Measurements from ENCODE around the gene ULBP3. TPM values are rescaled to one million over a fixed set of nuclear protein-coding genes. Genes with fewer than 3 reads are reported as not detected.

Gene ULBP3
- total RNA-seq, 2 experiments from 2014 or later: 0.47 to 0.77 TPM

DNA sequence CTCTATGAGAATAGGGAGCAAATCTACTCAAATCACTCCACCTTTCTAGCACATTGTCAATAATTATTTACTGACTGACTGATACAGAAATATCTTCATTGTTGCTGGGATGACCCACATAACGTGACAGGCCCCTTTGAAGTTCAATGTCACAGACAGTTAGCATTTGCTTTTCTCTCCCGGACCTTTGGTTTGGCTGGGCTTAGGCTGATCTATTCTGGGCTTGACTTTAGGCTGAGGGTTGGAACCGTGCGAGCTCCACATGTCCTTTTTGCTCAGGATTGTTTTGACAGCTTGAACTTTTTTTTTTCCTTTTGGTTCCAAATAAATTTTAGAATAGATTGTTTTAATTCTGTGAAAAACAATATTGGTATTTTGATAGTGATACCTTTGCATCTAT lies 12.0 kb downstream of the ULBP3 start:
- Mint-ChIP-seq H3K27ac (no peak overlapping the region), H3K27me3 (peaks cover 46% of the 10 kb centered on the region), H3K9me3 (no peaks in the 10 kb centered on the region), H3K4me1 (ENCODE audit: low read depth) (peaks cover 8% of the 10 kb centered on the region), H3K36me3 (ENCODE audit: low read depth) (no peaks in the 10 kb centered on the region), H3K4me3 (no peak overlapping the region)
- DNase-seq (no peak), ATAC-seq (no peak)
- CTCF ChIA-PET: interaction anchor here (1.6 to 2.3 kb wide), 2 partner anchors 10 to 24 kb away, joined by 3 to 7 read pairs; no protein-coding TSS in a partner anchor
- intact Hi-C loops (cut with micrococcal nuclease): no loop called here
- POLR2A ChIA-PET: no interaction called here
- TF ChIP-seq CTCF (IDR thresholded peaks at IDR 0.05): no peak

DNA sequence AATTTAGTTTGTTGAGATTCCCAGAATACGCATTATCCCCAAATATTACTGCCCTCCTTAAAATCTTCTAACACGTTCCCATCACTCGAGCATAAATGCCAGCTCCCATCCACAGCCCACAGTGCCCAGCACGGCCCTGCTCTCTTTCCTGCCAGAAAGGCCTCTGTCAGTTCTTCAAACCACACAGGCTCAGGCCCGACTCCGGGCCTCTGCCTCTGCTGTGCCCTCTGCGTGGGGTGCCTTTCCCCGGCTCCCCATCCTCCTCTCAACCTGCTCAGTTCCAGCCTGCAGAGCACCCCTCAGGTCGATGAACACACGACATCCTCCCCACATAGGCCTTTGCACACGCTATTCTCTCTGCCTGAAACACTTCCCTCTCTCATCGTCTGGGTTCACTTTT lies 12.8 kb downstream of the ULBP3 start:
- intact Hi-C loops (cut with micrococcal nuclease): no loop called here
- H3K9me3 Mint-ChIP-seq: no peaks in the 10 kb centered on the region
- POLR2A ChIA-PET: no interaction called here
- H3K27ac Mint-ChIP-seq: no peak overlapping the region
- H3K27me3 Mint-ChIP-seq: peaks cover 50% of the 10 kb centered on the region
- no peak for DNase-seq
- CTCF ChIA-PET: interaction anchor here (1.6 to 2.3 kb wide), 2 partner anchors 11 to 25 kb away, joined by 3 to 7 read pairs; no protein-coding TSS in a partner anchor
- TF ChIP-seq CTCF (IDR thresholded peaks at IDR 0.05): no peak
- ATAC-seq: no peak
- peaks cover 8% of the 10 kb centered on the region for H3K4me1 Mint-ChIP-seq (ENCODE audit: low read depth)
- H3K4me3 Mint-ChIP-seq: no peak overlapping the region
- H3K36me3 Mint-ChIP-seq (ENCODE audit: low read depth): no peaks in the 10 kb centered on the region

DNA sequence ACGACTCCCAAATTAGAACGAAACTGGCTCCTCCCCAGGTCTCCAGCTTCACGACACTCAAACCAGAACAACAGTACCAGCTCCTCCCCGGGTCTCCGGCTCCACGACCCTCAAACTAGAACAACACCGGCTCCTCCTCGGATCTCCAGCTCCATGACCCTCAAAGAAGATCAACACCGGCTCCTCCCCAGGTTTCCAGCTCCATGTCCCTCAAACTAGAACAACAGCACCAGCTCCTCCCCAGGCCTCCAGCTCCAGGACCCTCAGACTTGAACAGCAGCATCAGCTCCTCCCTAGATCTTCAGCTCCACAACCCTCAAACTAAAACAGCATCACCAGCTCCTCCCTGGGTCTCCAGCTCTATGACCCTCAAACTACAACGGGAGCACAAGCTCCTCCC lies 13.8 kb downstream of the ULBP3 start:
- no peak overlapping the region for H3K4me3 Mint-ChIP-seq
- no peaks in the 10 kb centered on the region for H3K9me3 Mint-ChIP-seq
- peaks cover 5% of the 10 kb centered on the region for H3K4me1 Mint-ChIP-seq (ENCODE audit: low read depth)
- ATAC-seq: no peak
- ChIA-PET POLR2A (interaction anchor here (0.6 kb wide), 1 partner anchor 43 kb away, joined by 3 read pairs; no protein-coding TSS in a partner anchor), CTCF (interaction anchor here (0.6 to 4.8 kb wide), 6 partner anchors 9 to 341 kb away, joined by 3 to 24 read pairs (median 4); no protein-coding TSS in a partner anchor)
- no peak overlapping the region for H3K27ac Mint-ChIP-seq
- DNase-seq: no peak
- H3K36me3 Mint-ChIP-seq (ENCODE audit: low read depth): no peaks in the 10 kb centered on the region
- H3K27me3 Mint-ChIP-seq: peaks cover 58% of the 10 kb centered on the region
- TF ChIP-seq CTCF (IDR thresholded peaks at IDR 0.05): no peak
- intact Hi-C loops (cut with micrococcal nuclease): no loop called here

DNA sequence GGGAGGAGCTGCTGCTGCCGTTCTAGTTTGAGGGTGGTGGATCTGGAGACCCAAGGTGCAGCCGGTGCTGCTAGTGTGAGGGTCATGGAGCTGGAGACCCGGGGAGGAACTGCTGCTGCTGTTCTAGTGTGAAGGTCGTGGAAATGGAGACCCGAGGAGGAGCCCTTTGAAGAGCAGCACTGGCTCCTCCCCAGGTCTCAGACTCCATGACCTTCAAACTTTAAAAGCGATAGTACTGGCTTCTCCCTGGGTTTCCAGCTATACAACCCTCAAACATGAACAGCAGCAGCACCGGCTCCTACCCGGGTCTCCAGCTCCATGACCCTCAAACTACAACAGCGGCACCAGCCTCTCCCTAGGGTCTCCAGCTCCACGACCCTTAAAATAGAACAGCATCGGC lies 15.5 kb downstream of the ULBP3 start:
- ATAC-seq (no peak), DNase-seq (no peak)
- Mint-ChIP-seq H3K36me3 (ENCODE audit: low read depth) (no peaks in the 10 kb centered on the region), H3K4me3 (no peak overlapping the region), H3K27ac (no peak overlapping the region), H3K9me3 (no peaks in the 10 kb centered on the region), H3K4me1 (ENCODE audit: low read depth) (no peaks in the 10 kb centered on the region), H3K27me3 (peaks cover 55% of the 10 kb centered on the region)
- POLR2A ChIA-PET: no interaction called here
- no peak for TF ChIP-seq CTCF (IDR thresholded peaks at IDR 0.05)
- CTCF ChIA-PET: interaction anchor here (0.7 to 4.8 kb wide), 7 partner anchors 12 to 356 kb away, joined by 3 to 24 read pairs (median 3); no protein-coding TSS in a partner anchor
- intact Hi-C loops (cut with micrococcal nuclease): no loop called here

DNA sequence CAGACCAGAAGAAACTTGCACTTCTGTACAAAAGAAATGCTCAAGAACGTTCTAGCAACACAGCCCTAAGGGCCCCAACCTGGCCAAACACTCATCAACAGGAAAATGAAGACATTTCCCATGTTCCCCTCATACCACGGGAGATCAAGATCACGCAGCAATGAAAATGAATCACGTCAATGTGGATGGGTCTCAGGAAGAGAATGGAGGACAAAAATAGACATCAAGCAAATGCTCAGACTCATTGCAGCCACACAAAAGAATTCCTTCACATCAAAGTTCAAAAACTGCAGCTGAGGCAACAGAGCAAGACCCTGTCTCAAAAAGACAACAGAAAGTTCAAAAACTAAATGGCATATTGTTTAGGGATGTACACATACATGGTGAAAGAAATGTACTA lies 18.1 kb downstream of the ULBP3 start:
- ChIA-PET CTCF (no interaction called here), POLR2A (no interaction called here)
- H3K27me3 Mint-ChIP-seq: peaks cover 54% of the 10 kb centered on the region
- no peak overlapping the region for H3K4me3 Mint-ChIP-seq
- no peak overlapping the region for H3K27ac Mint-ChIP-seq
- H3K36me3 Mint-ChIP-seq (ENCODE audit: low read depth): no peaks in the 10 kb centered on the region
- no peak for ATAC-seq
- intact Hi-C loops (cut with micrococcal nuclease): no loop called here
- TF ChIP-seq CTCF (IDR thresholded peaks at IDR 0.05): no peak
- no peaks in the 10 kb centered on the region for H3K4me1 Mint-ChIP-seq (ENCODE audit: low read depth)
- no peaks in the 10 kb centered on the region for H3K9me3 Mint-ChIP-seq
- DNase-seq: no peak
